Glutamatergic neuron (in vitro differentiated cells): ENCODE measurements around the gene PTPN6. TPM values are rescaled to one million over a fixed set of nuclear protein-coding genes. Genes with fewer than 3 reads are reported as not detected.
"Not testable (repeated sequence)": the region's sequence is repeated elsewhere in the genome, so short reads cannot be mapped to it uniquely, and the experiment has no call there.

ENCODE experiments used
- DNase-seq: peaks from one replicate; pipeline ENCODE4 v3.0.0; 2022
- H3K27ac Mint-ChIP-seq: one replicate; pipeline ENCODE4 v1.8.0; 2020; ENCODE audit warnings: mild to moderate bottlenecking, mixed read lengths, inconsistent platforms; ENCODE audit not compliant: unreplicated experiment
- H3K27me3 Mint-ChIP-seq: one replicate; pipeline ENCODE4 v1.8.0; 2020; ENCODE audit warnings: mild to moderate bottlenecking, moderate library complexity, mixed read lengths, inconsistent platforms; ENCODE audit not compliant: unreplicated experiment
- H3K36me3 Mint-ChIP-seq: one replicate; pipeline ENCODE4 v1.8.0; 2020; ENCODE audit warnings: mild to moderate bottlenecking, mixed read lengths, inconsistent platforms; ENCODE audit not compliant: unreplicated experiment
- H3K4me1 Mint-ChIP-seq: one replicate; pipeline ENCODE4 v1.8.0; 2020; ENCODE audit warnings: mild to moderate bottlenecking, low read depth, mixed read lengths, inconsistent platforms; ENCODE audit not compliant: unreplicated experiment
- H3K4me3 Mint-ChIP-seq: one replicate; pipeline ENCODE4 v1.8.0; 2020; ENCODE audit warnings: mild to moderate bottlenecking, mixed read lengths, inconsistent platforms; ENCODE audit not compliant: unreplicated experiment
- H3K9me3 Mint-ChIP-seq: one replicate; pipeline ENCODE4 v1.8.0; 2020; ENCODE audit warnings: mild to moderate bottlenecking, moderate library complexity, mixed read lengths, inconsistent platforms; ENCODE audit not compliant: unreplicated experiment
- CTCF ChIP-seq: fragments of 200-600 bp; sonication (generic); IDR thresholded peaks from one replicate; pipeline ENCODE4 v1.5.0; 2021; ENCODE audit not compliant: partially characterized antibody, unreplicated experiment
- total RNA-seq: library from RNA; stranded (reverse); fragmentation: NEBNext Ultra II Directional; extraction: Animal tissue kit (Norgen Biotek cat#: 25700); gene quantifications from one replicate; pipeline ENCODE4 v1.2.1, GENCODE V29; 2021; ENCODE audit not compliant: unreplicated experiment

Gene PTPN6
- total RNA-seq, 1 donor from 2014 or later, result 3.8 TPM

GRCh38 chr12:6905414-6906040 is 45.6 kb upstream of the PTPN6 start:
- no peak for DNase-seq
- no peaks in the 10 kb centered on the region for H3K36me3 Mint-ChIP-seq
- no peaks in the 10 kb centered on the region for H3K4me1 Mint-ChIP-seq
- TF ChIP-seq CTCF, result no peak
- no peak overlapping the region for H3K27ac Mint-ChIP-seq
- peaks cover 1% of the 10 kb centered on the region for H3K27me3 Mint-ChIP-seq
- H3K4me3 Mint-ChIP-seq, result no peak overlapping the region
- H3K9me3 Mint-ChIP-seq, result peaks cover 7% of the 10 kb centered on the region

GRCh38 chr12:6908141-6908540 is 43.0 kb upstream of the PTPN6 start:
- not testable (repeated sequence) for DNase-seq, H3K27ac Mint-ChIP-seq, H3K27me3 Mint-ChIP-seq, H3K36me3 Mint-ChIP-seq, H3K4me1 Mint-ChIP-seq, H3K4me3 Mint-ChIP-seq
- peaks cover 12% of the 10 kb centered on the region for H3K9me3 Mint-ChIP-seq

GRCh38 chr12:6909421-6910145 is 41.6 kb upstream of the PTPN6 start:
- H3K36me3 Mint-ChIP-seq, result no peaks in the 10 kb centered on the region
- H3K4me1 Mint-ChIP-seq, result peaks cover 2% of the 10 kb centered on the region
- H3K27ac Mint-ChIP-seq, result no peak overlapping the region

GRCh38 chr12:6912164-6912935 is 38.8 kb upstream of the PTPN6 start:
- Mint-ChIP-seq H3K4me3 (no peak overlapping the region), H3K27ac (no peak overlapping the region), H3K4me1 (peaks cover 5% of the 10 kb centered on the region), H3K36me3 (no peaks in the 10 kb centered on the region), H3K27me3 (peaks cover 16% of the 10 kb centered on the region), H3K9me3 (peaks cover 7% of the 10 kb centered on the region)
- DNase-seq, result no peak
- no peak for TF ChIP-seq CTCF

More at GRCh38 chr12:6909421-6910145, 41.6 kb upstream of the PTPN6 start:
- H3K9me3 Mint-ChIP-seq, result peaks cover 7% of the 10 kb centered on the region
- no peak for TF ChIP-seq CTCF
- H3K27me3 Mint-ChIP-seq, result peaks cover 11% of the 10 kb centered on the region
- H3K4me3 Mint-ChIP-seq, result no peak overlapping the region
- no peak for DNase-seq

- Mint-ChIP-seq H3K9me3 (peaks cover 7% of the 10 kb centered on the region), H3K36me3 (no peaks in the 10 kb centered on the region), H3K4me1 (peaks cover 5% of the 10 kb centered on the region), H3K27ac (peak within 1 kb of the TSS; percentile 79), H3K27me3 (peaks cover 19% of the 10 kb centered on the region), H3K4me3 (peak within 1 kb of the TSS; percentile 96)
- no peak for TF ChIP-seq CTCF
- DNase-seq, result peak; percentile 78
These were observed 36.8 kb upstream of the PTPN6 start, which contains the start of gene ENO2 for GRCh38 chr12:6914246-6914946. TSS of gene ENO2 (plus strand) at chr12:6914580. CDS start at chr12:6915833, 1,253 bp downstream.
